22Rv1 (cell line): ENCODE measurements around the gene UTF1.

ENCODE experiments used
- ZFX ChIP-seq: fragments of 450-650 bp; IDR thresholded peaks from 2 replicates; pipeline ENCODE4 v1.6.1; 2017; ENCODE audit warnings: antibody characterized with exemption, borderline replicate concordance
- TF ChIP-seq, protein P1 (sequence below): fragments of 450-650 bp; IDR thresholded peaks from 2 replicates; pipeline ENCODE4 v1.5.1; 2017; ENCODE audit warnings: mild to moderate bottlenecking

DNA sequence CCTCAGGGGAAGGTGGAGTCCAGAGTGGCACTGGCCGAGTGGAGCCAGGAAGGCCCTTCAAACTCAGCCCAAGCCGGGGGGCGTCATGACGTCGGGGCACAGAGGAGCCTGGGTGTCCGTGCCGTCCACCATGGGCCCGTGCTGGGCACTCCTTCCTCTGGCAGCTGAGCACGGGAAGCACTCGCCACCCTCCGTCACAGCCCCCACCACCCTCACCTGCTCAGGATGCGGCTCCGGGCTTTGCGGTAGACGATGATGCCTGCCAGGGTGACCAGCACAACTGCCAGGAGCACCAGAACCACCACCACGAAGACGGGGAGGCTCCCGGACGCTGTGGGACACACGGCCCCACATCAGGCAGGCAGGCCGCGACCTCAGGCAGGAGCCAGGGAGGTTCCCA lies 38.5 kb downstream of the UTF1 start:
- TF ChIP-seq, protein P1, sequence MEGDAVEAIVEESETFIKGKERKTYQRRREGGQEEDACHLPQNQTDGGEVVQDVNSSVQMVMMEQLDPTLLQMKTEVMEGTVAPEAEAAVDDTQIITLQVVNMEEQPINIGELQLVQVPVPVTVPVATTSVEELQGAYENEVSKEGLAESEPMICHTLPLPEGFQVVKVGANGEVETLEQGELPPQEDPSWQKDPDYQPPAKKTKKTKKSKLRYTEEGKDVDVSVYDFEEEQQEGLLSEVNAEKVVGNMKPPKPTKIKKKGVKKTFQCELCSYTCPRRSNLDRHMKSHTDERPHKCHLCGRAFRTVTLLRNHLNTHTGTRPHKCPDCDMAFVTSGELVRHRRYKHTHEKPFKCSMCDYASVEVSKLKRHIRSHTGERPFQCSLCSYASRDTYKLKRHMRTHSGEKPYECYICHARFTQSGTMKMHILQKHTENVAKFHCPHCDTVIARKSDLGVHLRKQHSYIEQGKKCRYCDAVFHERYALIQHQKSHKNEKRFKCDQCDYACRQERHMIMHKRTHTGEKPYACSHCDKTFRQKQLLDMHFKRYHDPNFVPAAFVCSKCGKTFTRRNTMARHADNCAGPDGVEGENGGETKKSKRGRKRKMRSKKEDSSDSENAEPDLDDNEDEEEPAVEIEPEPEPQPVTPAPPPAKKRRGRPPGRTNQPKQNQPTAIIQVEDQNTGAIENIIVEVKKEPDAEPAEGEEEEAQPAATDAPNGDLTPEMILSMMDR = no peak
- no peak for TF ChIP-seq ZFX
